Smooth muscle cell (in vitro differentiated cells): ENCODE data around the gene PPFIA1. TPM values are rescaled to one million over a fixed set of nuclear protein-coding genes. Genes with fewer than 3 reads are reported as not detected.
"Not testable (repeated sequence)": the region's sequence is repeated elsewhere in the genome, so short reads cannot be mapped to it uniquely, and the experiment has no call there.

Experiments used
- DNase-seq: peaks from one replicate; lab custom pipeline; 2025; ENCODE audit not compliant: unreplicated experiment; lab: John Stamatoyannopoulos, UW
- H2AFZ ChIP-seq: fragments of 200-600 bp; sonication (generic); 2 replicates; pipeline ENCODE4 v1.6.0; 2016; ENCODE audit warnings: antibody characterized with exemption, low read depth, mild to moderate bottlenecking
- H3F3A ChIP-seq: fragments of 200-600 bp; sonication (generic); 2 replicates; pipeline ENCODE4 v1.6.0; 2017; ENCODE audit warnings: antibody characterized with exemption, low read depth
- H3K27ac ChIP-seq: fragments of 200-600 bp; sonication (generic); 2 replicates; pipeline ENCODE4 v1.5.1; 2016; ENCODE audit warnings: low read depth, mild to moderate bottlenecking
- H3K27me3 ChIP-seq: fragments of 200-600 bp; sonication (generic); 2 replicates; pipeline ENCODE4 v1.6.1; 2016; ENCODE audit warnings: low read depth, mild to moderate bottlenecking
- H3K36me3 ChIP-seq: fragments of 200-600 bp; sonication (generic); 2 replicates; pipeline ENCODE4 v1.5.1; 2016; ENCODE audit warnings: low read depth
- H3K4me1 ChIP-seq: fragments of 200-600 bp; sonication (generic); 2 replicates; pipeline ENCODE4 v1.5.1; 2016; ENCODE audit warnings: low read depth
- H3K4me2 ChIP-seq: fragments of 200-600 bp; sonication (generic); 2 replicates; pipeline ENCODE4 v1.6.0; 2016; ENCODE audit warnings: mild to moderate bottlenecking
- H3K4me3 ChIP-seq: fragments of 200-600 bp; sonication (generic); 2 replicates; pipeline ENCODE4 v1.5.1; 2016; ENCODE audit warnings: mild to moderate bottlenecking
- H3K79me2 ChIP-seq: fragments of 200-600 bp; sonication (generic); 2 replicates; pipeline ENCODE4 v1.6.0; 2016; ENCODE audit warnings: low read depth, mild to moderate bottlenecking
- H3K9ac ChIP-seq: fragments of 200-600 bp; sonication (generic); 2 replicates; pipeline ENCODE4 v1.6.0; 2016; ENCODE audit warnings: low read depth
- H3K9me3 ChIP-seq: fragments of 200-600 bp; sonication (generic); replicated peaks from 2 replicates; pipeline ENCODE4 v1.5.1; 2016; ENCODE audit warnings: low read depth
- H4K20me1 ChIP-seq: fragments of 200-600 bp; sonication (generic); 2 replicates; pipeline ENCODE4 v1.6.0; 2016; ENCODE audit warnings: low read depth
- WGBS: methylation state at CpG from one replicate; pipeline ENCODE4 v1.1.7; 2016; ENCODE audit warnings: low lambda C conversion rate; 5-methylcytosine and 5-hydroxymethylcytosine counted together
- polyA plus RNA-seq: library from polyadenylated mRNA; unstranded; fragments of >200 nt; fragmentation: Nextera tagmentation; extraction: Ambion mirVana; gene quantifications from 2 replicates; pipeline ENCODE4 v1.2.1, GENCODE V29; 2016
- total RNA-seq: library from RNA; depleted of rRNA; stranded (reverse); fragments of >200 nt; gene quantifications from 2 replicates; pipeline ENCODE4 v1.2.3, GENCODE V29; 2014
- TF ChIP-seq, protein P1 (sequence below): fragments of 200-600 bp; sonication (generic); IDR thresholded peaks from 2 replicates; pipeline ENCODE4 v1.5.1; 2017; ENCODE audit warnings: borderline replicate concordance, mild to moderate bottlenecking, antibody characterized with exemption; ENCODE audit not compliant: insufficient read depth, poor library complexity, severe bottlenecking

Gene PPFIA1
- total and polyA plus RNA-seq, 2 experiments from 2014 or later: 23.8 to 48.2 TPM

DNA sequence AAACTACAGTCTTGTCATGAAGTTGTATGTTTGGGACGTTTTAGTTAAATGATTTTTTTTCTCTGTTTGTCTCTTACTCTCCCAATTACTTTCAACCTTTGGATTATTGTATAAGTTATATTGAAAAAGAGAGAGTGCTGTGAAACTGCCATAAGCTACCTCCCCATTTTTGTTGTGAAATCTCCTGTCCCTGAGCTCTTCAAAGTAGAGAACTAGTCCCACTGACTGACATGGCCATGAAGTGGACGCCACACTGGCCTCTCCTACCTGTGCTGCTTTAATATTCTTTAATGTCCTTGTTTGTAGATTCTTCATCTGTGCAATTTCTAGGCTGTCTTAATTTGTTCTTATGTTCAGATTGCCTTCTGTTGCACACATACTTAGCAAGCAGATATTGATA, 56.3 kb downstream of the PPFIA1 start:
- Histone ChIP-seq H2AFZ (no peak overlapping the region), H3F3A (peaks cover 4% of the 10 kb centered on the region), H3K27ac (peak overlapping the region; percentile 61), H3K4me1 (peaks cover 27% of the 10 kb centered on the region), H3K36me3 (peaks cover 7% of the 10 kb centered on the region), H3K4me3 (no peak overlapping the region), H3K79me2 (peaks cover 9% of the 10 kb centered on the region), H3K9me3 (no peaks in the 10 kb centered on the region), H3K27me3 (no peaks in the 10 kb centered on the region), H3K9ac (no peak overlapping the region), H4K20me1 (peaks cover 23% of the 10 kb centered on the region), H3K4me2 (peak overlapping the region; percentile 61)
- DNase-seq: no peak
- TF ChIP-seq, protein P1, sequence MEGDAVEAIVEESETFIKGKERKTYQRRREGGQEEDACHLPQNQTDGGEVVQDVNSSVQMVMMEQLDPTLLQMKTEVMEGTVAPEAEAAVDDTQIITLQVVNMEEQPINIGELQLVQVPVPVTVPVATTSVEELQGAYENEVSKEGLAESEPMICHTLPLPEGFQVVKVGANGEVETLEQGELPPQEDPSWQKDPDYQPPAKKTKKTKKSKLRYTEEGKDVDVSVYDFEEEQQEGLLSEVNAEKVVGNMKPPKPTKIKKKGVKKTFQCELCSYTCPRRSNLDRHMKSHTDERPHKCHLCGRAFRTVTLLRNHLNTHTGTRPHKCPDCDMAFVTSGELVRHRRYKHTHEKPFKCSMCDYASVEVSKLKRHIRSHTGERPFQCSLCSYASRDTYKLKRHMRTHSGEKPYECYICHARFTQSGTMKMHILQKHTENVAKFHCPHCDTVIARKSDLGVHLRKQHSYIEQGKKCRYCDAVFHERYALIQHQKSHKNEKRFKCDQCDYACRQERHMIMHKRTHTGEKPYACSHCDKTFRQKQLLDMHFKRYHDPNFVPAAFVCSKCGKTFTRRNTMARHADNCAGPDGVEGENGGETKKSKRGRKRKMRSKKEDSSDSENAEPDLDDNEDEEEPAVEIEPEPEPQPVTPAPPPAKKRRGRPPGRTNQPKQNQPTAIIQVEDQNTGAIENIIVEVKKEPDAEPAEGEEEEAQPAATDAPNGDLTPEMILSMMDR: no peak
- WGBS: 91% methylated on average over 2 of the region's 2 CpGs

DNA sequence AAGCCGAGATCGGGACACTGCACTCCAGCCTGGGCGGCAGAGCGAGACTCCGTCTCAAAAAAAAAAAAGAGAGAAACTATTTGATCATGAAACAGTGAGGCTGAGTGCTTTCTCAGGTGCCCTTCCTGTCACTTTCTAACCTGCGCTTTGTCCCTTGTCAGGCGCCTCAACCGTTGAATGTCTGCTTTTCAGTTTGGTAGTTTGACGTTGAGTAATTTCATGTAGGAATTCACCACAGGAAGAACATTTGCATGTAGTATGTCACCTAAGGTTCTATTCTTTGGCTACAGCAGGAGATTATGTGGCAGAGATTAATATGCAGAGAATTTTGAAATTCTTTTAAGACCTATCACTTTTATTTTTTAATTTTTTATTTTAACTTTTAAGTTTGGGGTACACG, 57.2 kb downstream of the PPFIA1 start:
- H3K4me3 ChIP-seq: no peak overlapping the region
- no peak for DNase-seq
- peaks cover 20% of the 10 kb centered on the region for H4K20me1 ChIP-seq
- no peaks in the 10 kb centered on the region for H3K27me3 ChIP-seq
- H2AFZ ChIP-seq: no peak overlapping the region
- H3K36me3 ChIP-seq: peaks cover 10% of the 10 kb centered on the region
- H3K4me2 ChIP-seq: no peak overlapping the region
- TF ChIP-seq, protein P1: no peak
- no peaks in the 10 kb centered on the region for H3K9me3 ChIP-seq
- H3F3A ChIP-seq: peaks cover 7% of the 10 kb centered on the region
- H3K9ac ChIP-seq: no peak overlapping the region
- H3K27ac ChIP-seq: no peak overlapping the region
- H3K79me2 ChIP-seq: peaks cover 3% of the 10 kb centered on the region
- peaks cover 23% of the 10 kb centered on the region for H3K4me1 ChIP-seq
- WGBS: 96% methylated on average over 10 of the region's 10 CpGs

DNA sequence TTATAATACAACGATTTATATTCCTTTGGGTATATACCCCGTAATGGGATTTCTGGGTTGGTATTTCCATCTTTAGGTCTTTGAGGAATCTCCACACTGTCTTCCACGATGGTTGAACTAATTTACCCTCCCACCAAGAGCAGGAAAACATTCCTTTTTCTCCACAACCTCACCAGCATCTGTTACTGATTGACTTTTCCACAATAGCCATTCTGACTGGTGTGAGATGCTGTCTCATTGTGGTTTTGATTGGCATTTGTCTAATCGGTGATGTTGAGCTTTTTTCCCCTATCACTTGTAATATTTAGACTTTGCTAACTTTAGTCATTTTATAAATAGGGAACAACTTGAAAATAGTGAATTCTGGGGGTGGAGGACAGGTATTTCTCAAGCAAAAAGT, 58.1 kb downstream of the PPFIA1 start:
- H2AFZ ChIP-seq: no peak overlapping the region
- H3K9ac ChIP-seq: no peak overlapping the region
- 98% methylated on average over 4 of the region's 4 CpGs for WGBS
- H3K4me3 ChIP-seq: no peak overlapping the region
- no peaks in the 10 kb centered on the region for H3K9me3 ChIP-seq
- DNase-seq: no peak
- H3K27ac ChIP-seq: no peak overlapping the region
- TF ChIP-seq, protein P1: no peak
- H3K79me2 ChIP-seq: no peaks in the 10 kb centered on the region
- H3F3A ChIP-seq: peaks cover 10% of the 10 kb centered on the region
- H3K27me3 ChIP-seq: no peaks in the 10 kb centered on the region
- peaks cover 19% of the 10 kb centered on the region for H4K20me1 ChIP-seq
- peaks cover 17% of the 10 kb centered on the region for H3K4me1 ChIP-seq
- H3K4me2 ChIP-seq: no peak overlapping the region
- peaks cover 10% of the 10 kb centered on the region for H3K36me3 ChIP-seq

DNA sequence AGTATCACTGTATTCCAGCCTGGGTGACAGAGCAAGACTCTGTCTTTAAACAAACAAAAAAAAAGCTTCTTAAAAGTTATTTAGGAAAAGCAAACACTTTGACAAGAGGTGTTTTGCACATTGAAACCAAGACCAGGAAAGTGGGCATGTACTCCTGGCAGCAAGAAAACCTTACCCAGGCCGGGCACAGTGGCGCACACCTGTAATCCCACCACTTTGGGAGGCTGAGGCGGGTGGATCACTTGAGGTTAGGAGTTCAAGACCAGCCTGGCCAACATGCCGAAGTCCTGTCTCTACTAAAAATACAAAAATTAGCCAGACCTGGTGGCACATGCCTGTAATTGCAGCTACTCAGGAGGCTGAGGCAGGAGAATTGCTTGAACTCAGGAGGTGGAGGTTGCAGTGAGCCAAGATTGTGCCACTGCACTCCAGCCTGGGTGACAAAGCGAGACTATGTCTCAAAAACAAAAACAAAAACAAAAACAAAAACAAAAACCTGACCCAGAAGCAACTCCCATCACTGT, 60.9 kb downstream of the PPFIA1 start:
- 97% methylated on average over 5 of the region's 5 CpGs for WGBS
- H3K4me1 ChIP-seq, H3K4me3 ChIP-seq, H3K9ac ChIP-seq, H3K79me2 ChIP-seq, DNase-seq, H3K27ac ChIP-seq, H2AFZ ChIP-seq, H3K27me3 ChIP-seq, H3K4me2 ChIP-seq, H3K9me3 ChIP-seq: not testable (repeated sequence)
- peaks cover 15% of the 10 kb centered on the region for H3K36me3 ChIP-seq
- H3F3A ChIP-seq: peaks cover 12% of the 10 kb centered on the region
- TF ChIP-seq, protein P1: peak; percentile 15
- peaks cover 27% of the 10 kb centered on the region for H4K20me1 ChIP-seq
